DMS153 treated with DMSO at 0.1 percent for 48 hours (cell line): ENCODE data around the gene PARP6.

Experiments
- DNase-seq: peaks from one replicate; lab custom pipeline; 2025; ENCODE audit not compliant: unreplicated experiment; lab: John Stamatoyannopoulos, UW

The PARP6 gene

GRCh38 chr15:72272213-72272996 is at the start of gene PARP6:
Gene PARP6, minus strand, starts transcription at chr15:72272554. Its CDS starts 5,077 bp downstream, at chr15:72267477.
- peak; percentile 57 for DNase-seq

GRCh38 chr15:72319985-72320671 is 47.8 kb upstream of the PARP6 start, which contains the start of gene CELF6:
Gene CELF6, minus strand, starts transcription at chr15:72320157. Its CDS starts 283 bp downstream, at chr15:72319874.
- DNase-seq: peak; percentile 16

- no peak for DNase-seq
These were observed 47.1 kb upstream of the PARP6 start for GRCh38 chr15:72319360-72319984.

- no peak for DNase-seq
These were observed 46.1 kb upstream of the PARP6 start for GRCh38 chr15:72318408-72318942.

- DNase-seq: no peak
These were observed 43.5 kb upstream of the PARP6 start for GRCh38 chr15:72315706-72316370.

- no peak for DNase-seq
These were observed 41.5 kb upstream of the PARP6 start for GRCh38 chr15:72313881-72314280.

GRCh38 chr15:72313448-72313840 is 41.1 kb upstream of the PARP6 start:
- DNase-seq: no peak

GRCh38 chr15:72312605-72313447 is 40.5 kb upstream of the PARP6 start:
- peak; percentile 37 for DNase-seq

GRCh38 chr15:72307026-72307425 is 34.7 kb upstream of the PARP6 start:
- no peak for DNase-seq

- no peak for DNase-seq
These were observed 33.9 kb upstream of the PARP6 start for GRCh38 chr15:72306211-72306785.

GRCh38 chr15:72304596-72304995 is 32.2 kb upstream of the PARP6 start:
- no peak for DNase-seq

GRCh38 chr15:72302955-72303354 is 30.6 kb upstream of the PARP6 start:
- DNase-seq: no peak

GRCh38 chr15:72289597-72290325 is 17.4 kb upstream of the PARP6 start:
- no peak for DNase-seq

GRCh38 chr15:72288796-72289596 is 16.6 kb upstream of the PARP6 start:
- no peak for DNase-seq

GRCh38 chr15:72285927-72286516 is 13.7 kb upstream of the PARP6 start:
- DNase-seq: peak; percentile 0

GRCh38 chr15:72285402-72285801 is 13.0 kb upstream of the PARP6 start:
- DNase-seq: no peak

- DNase-seq: no peak
These were observed 12.4 kb upstream of the PARP6 start for GRCh38 chr15:72284781-72285180.

- DNase-seq: no peak
These were observed 9.4 kb upstream of the PARP6 start for GRCh38 chr15:72281713-72282112.
